Measurements from ENCODE around the gene CLDN4.
"Not testable (repeated sequence)": the region's sequence is repeated elsewhere in the genome, so short reads cannot be mapped to it uniquely, and the experiment has no call there.

CLDN4 gene

DNA sequence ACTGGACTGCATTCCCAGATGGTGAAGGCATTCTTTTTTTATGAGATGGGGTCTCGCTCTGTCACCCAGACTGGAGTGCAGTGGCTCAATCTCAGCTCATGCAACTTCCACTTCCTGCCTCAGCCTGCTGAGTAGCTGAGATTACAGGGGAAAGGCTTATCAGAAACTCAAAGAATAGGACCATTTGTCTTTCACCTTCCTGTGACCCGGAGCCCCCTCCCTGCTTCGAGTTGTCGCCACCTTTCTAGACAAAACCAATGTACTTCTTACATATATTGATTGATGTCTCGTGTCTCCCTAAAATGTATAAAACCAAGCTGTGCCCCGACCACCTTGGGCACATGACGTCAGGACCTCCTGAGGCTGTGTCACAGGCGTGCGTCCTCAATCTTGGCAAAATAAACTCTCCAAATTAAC lies 13.3 kb downstream of the CLDN4 start:
- DNase-seq: no peak

GRCh38 chr7:73844848-73845460 lies 14.2 kb downstream of the CLDN4 start:
- no peak for DNase-seq

- not testable (repeated sequence) for DNase-seq
Observed at GRCh38 chr7:73845701-73846195, 15.0 kb downstream of the CLDN4 start.

- DNase-seq: no peak
Observed at GRCh38 chr7:73847941-73848723, 17.3 kb downstream of the CLDN4 start.

- DNase-seq: no peak
Observed at GRCh38 chr7:73850781-73851207, 20.0 kb downstream of the CLDN4 start.

DNA sequence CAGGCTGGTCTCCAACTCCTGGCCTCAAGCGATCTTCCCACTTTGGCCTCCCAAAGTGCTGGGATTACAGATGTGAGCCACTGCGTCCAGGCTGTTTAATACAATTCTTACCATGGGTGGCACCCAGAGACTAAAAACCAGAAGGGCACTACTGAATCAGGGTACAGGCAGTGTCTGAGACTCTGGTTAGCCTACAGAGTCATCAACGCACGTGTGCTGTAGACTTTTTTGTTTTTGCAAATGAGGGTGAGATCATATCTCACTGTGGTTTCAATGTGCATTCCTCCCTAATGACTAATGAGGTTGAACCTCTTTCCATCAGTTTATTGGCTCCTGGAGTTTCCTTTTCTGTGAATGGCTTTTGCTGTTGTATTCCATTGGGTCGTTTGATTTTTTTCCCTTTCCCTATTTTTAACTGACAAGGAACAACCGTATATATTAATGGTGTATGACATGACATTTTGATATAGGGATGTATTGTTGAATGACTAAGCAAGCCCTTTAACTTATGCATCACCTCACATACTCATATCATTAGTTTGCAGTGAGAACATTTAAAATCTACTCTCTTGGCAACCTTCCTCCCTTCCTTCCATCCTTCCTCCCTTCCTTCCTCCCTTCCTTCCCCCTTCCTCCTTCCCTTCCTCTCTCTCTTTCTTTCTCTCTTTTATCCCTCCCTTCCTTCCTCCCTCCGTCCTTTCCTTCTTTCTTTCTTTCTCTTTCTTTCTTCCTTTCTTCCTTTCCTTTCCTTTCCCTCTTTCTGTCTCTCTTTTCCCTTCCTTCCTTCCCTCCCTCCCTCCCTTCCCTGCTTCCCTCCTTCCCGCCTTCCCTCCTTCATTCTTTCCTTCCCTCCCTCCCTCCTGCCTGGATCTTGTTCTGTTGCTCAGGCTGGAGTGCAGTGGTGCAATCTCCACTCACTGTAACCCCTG lies 20.9 kb downstream of the CLDN4 start:
- DNase-seq: no peak

- DNase-seq: no peak
Observed at GRCh38 chr7:73852500-73852899, 21.7 kb downstream of the CLDN4 start.

DNA sequence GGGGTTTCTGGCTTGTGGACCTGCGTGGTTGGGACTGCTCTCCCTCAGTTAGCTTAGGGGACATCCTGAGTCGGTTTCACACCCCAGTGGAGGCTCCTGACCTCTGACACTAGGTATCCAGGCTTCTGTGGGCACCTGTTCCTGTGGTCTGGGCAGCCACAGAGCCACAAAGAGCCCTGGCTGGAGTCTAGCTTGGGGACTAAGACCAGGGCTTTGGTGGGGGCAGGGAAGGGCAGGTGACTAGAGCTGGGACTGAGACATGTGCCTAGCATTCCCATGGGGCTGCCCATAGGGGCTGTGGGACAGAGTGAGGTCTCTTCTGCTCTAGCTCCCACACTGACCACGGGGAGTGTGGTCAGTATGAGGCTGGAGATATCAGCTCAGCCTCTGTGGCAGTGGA lies 26.1 kb downstream of the CLDN4 start:
- no peak for DNase-seq

DNA sequence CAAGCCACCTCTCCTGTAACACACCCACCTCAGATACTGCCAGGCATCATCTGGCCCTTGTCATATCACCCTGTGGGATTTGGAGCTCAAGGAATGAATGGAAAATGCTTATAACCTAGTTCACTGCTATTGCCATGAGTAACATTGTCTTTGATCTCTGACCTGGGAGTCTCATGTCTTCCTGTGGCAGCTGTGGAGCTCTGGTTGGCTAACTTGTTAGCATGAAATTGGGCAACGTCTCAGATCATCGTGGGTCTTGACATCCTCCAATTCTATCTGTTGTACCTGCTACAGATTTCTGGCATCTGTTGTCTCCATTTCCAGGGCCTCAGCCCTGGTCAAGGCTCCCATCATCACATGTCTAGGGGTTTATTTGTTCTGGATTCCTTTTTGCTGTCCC lies 28.0 kb downstream of the CLDN4 start:
- DNase-seq: no peak

DNA sequence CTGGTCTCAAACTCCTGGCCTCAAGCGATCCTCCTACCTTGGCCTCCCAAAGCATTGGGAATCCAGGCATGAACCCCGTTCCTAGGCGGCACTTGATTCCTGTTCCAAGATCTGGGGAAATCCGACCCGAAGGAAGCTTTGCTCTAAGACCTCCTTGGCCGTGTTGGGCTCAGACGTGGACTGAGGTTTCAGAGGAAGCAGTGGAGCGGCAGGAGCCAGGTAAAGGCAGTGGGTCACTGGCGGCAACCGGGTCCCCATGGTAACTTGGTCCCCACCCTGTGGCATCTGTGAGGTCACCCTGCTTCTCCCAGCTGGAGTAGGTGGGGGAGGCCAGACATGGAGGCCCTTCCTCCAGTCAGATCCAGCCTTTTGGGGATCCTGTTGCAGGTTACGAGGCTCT lies 30.1 kb downstream of the CLDN4 start, which contains the start of gene TMEM270:
Gene TMEM270 (plus strand): TSS at position 301 of the 400 bp plus-strand sequence. CDS start 36 bp downstream, at position 337.
- no peak for DNase-seq

- no peak for DNase-seq
Observed at GRCh38 chr7:73861305-73861704, 30.5 kb downstream of the CLDN4 start.

DNA sequence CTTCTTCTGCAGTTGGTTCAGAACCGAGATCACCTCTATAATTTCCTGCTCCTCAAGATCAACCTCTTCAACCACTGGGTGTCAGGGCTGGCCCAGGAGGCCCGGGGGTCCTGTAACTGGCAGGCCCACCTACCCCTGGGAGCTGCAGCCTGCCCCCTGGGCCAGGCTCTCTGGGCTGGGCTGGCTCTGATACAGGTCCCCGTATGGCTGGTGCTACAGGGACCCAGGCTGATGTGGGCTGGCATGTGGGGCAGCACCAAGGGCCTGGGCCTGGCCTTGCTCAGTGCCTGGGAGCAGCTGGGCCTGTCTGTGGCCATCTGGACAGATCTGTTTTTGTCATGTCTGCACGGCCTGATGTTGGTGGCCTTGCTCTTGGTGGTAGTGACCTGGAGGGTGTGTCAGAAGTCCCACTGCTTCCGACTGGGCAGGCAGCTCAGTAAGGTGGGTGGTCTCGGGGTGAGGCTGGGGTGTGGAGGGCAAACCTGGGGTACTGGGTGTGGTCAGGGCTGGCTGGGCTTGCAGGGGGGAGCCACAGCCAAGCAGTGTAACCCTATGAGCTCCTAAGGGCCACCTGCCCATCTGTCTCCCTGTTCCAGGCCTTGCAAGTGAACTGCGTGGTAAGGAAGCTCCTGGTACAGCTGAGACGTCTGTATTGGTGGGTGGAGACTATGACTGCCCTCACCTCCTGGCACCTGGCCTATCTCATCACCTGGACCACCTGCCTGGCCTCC lies 34.4 kb downstream of the CLDN4 start:
- no peak for DNase-seq

- DNase-seq: no peak
Observed at GRCh38 chr7:73865738-73866445, 35.1 kb downstream of the CLDN4 start.

DNA sequence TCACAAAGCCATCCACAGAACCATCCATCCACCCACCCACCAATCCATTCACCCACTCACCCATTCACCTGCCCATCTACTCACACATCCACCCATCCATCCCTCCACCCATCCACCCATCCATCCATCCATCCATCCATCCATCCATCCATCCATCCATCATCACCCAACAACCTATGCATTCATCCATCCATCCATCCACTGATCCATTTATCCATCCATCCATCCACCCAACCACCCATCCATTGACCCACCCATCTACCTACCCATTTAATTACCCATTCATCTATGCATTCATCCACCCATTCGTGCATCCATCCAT lies 35.6 kb downstream of the CLDN4 start:
- no peak for DNase-seq

DNA sequence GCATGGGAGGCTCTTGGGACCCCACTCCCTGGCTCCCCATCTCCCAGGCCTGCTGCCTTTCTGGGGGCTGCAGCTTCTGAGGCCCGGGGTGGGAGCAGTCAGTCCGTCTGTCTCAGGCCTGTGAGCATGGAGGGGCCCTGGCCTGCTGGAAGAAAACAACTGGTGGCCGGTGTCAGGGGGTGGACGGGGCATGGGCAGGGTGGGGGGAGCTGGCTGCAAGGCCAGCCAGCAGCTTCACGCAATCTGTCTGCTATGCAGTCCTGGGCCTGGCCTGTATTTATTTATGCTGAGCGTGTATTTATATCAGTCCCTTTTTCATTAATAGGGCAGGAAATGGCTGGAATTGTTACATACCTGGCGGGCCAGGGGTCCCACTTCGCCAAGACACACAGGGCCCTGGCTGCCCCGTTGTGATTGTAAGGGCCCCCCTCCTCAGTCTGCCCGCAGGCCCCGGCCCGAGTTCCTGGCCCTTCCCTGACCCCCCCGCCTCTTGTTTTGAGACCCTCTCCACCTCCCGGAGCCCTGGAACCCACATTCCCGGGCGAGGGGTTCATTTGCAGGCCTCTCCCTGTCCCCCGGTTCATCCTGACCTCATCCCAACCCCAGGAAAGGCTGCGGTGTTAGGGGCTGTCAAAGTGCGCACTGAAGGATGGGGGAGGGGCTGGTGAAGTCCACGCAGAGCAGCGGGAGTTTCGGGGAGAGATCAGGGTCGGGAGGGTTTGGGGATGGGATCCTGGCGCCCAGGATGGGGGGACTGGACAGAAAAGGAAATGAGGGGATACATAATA lies 38.4 kb downstream of the CLDN4 start:
- no peak for DNase-seq

DNA sequence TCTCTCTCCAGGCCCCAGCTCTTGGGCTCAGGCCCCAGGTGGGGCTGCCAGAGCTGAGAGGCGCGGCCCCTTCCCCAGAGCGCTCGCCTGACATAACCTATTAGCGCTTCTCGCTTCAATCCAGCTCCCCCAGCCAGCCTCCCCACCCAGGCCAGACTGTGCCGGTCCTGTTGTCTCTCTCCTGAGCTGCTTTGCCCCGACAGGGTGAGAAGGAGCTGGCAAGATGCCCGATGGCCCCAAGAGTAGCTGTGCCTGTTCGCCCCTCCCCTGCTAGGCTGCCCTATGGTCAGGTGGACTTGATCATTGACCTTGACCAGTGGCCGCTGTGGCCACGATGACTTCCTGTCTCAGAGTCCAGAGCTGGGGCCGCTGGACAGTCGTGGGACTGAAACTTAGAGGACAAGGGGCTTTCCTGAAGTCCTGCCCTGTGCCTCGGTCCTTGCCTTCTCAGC lies 39.3 kb downstream of the CLDN4 start:
- no peak for DNase-seq

GRCh38 chr7:73871163-73872011 lies 40.6 kb downstream of the CLDN4 start:
- no peak for DNase-seq

GRCh38 chr7:73872056-73872908 lies 41.5 kb downstream of the CLDN4 start:
- DNase-seq: no peak

DNA sequence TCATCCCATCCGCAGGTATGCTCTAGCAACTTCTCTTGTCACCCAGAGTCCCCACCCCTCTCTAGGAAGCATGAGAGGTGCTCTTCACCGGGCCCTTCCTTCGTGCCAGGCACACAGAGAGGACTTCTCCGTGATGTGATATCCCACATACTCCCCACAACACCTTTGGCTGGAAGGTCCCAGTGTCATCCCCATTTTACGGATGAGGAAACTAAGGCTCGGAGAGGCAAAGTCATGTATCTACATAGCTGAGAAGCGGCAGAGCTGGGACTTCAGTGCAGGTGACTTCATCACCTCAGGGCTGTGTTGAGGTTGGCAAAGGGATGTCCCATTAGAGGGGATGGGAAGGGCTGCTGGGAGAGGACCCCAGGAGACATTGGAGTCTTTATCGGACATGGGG lies 45.6 kb downstream of the CLDN4 start:
- DNase-seq: no peak
